GM10248 (cell line): ENCODE data around the gene ENAM.

ENCODE experiments used
- CTCF ChIA-PET: fragments of 300-600 bp; sonication (Branson Sonifier 250); formaldehyde crosslinking; extraction: SDS; loops from one replicate; lab custom pipeline; 2021; ENCODE audit warnings: antibody characterized with exemption; lab: Yijun Ruan, JAX
- POLR2A ChIA-PET: fragments of 350-650 bp; sonication (Branson Sonifier 250); formaldehyde crosslinking; extraction: SDS; loops from one replicate; lab custom pipeline; 2020; ENCODE audit warnings: antibody characterized with exemption; lab: Yijun Ruan, JAX
- DNase-seq: peaks from one replicate; pipeline ENCODE4 v3.0.0; 2012; ENCODE audit errors: extremely low spot score
- CTCF ChIP-seq: IDR thresholded peaks from 2 replicates; pipeline ENCODE4 v1.5.1; 2012; ENCODE audit warnings: mild to moderate bottlenecking, low read depth; ENCODE audit errors: extremely low read depth, missing control alignments, control extremely low read depth

Gene ENAM

GRCh38 chr4:70619778-70620177 is 8.8 kb upstream of the ENAM start:
- ChIA-PET POLR2A (no interaction called here), CTCF (no interaction called here)
- TF ChIP-seq CTCF = no peak
- no peak for DNase-seq

DNA sequence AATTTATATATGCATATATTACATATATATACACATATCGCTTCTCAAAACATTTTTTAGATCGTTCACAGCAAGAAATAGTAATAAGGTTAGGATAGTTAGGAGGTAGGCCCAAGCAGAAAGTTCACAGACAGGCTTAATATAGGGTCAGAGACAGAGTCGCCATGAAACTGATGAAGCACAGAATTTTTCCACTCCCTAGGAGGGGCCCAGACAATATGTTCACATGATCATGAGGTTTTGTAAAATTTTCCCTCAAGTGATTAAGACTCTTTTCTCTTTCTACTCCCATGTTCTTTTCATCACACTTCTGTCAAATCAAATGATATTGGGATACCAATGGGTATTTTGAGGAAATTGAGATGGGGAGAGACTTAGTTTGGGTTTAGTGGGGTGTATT is 5.2 kb upstream of the ENAM start:
- CTCF ChIA-PET = interaction anchor here (1.6 kb wide), 1 partner anchor 20 kb away, joined by 7 read pairs; no protein-coding TSS in a partner anchor
- POLR2A ChIA-PET = no interaction called here
- DNase-seq = no peak
- TF ChIP-seq CTCF = no peak

DNA sequence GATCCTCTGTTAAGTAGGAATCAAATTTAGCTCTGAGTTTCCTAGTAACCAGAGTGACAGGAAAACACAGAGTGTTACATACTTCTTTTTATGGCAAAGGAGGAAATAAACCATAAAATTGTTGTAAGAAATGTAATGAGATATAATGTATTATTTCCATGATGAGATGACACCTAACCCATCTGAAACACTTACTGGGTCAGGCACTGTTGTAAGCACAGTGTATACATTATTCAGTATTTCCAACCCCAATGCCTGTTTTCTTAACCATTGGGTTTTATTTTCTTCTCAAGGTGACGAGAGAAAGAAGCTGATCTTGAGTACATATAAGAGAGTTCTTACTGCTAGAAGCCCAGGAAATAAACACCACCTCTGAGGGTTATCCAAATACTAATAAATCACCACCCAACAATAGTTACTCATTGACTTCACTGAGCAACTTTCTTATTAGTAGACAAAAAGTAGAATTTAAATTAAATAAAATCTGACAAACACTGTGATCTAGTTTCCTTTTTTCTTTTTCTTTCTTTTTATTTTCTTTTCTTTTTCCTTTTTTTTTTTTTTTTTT is 4.2 kb upstream of the ENAM start:
- no peak for DNase-seq
- ChIA-PET CTCF (interaction anchor here (1.6 kb wide), 1 partner anchor 19 kb away, joined by 7 read pairs; no protein-coding TSS in a partner anchor), POLR2A (no interaction called here)
- TF ChIP-seq CTCF = no peak

DNA sequence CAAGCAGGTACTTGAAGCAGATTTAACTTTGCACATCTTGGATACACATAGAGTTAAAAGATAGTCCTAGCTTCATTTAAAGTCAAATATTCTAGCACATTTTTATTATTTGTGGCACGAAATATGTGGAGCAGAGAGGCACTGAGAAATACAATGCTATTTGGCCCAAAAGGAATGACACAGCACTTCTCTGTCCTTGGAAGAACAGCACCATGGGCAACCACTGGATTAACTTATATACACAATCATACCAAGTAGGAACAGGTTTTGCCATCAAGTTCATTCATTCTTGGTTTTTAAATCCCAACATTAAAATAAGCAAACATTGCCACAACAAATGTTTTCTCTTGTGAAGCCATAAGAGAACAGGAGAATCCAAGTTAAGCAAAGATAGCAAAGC is 924 bp upstream of the ENAM start:
- DNase-seq = no peak
- ChIA-PET POLR2A (no interaction called here), CTCF (interaction anchor here (0.9 to 2.6 kb wide), 6 partner anchors 11 to 42 kb away, joined by 3 to 10 read pairs (median 6); no protein-coding TSS in a partner anchor)
- TF ChIP-seq CTCF = no peak

- ChIA-PET POLR2A (no interaction called here), CTCF (interaction anchor here (1.0 to 2.6 kb wide), 6 partner anchors 9 to 38 kb away, joined by 3 to 10 read pairs (median 6); no protein-coding TSS in a partner anchor)
- DNase-seq = no peak
- no peak for TF ChIP-seq CTCF
Observed at GRCh38 chr4:70629469-70630090, 1.0 kb downstream of the ENAM start.

GRCh38 chr4:70630162-70630561 is 1.6 kb downstream of the ENAM start:
- CTCF ChIA-PET = interaction anchor here (2.3 kb wide), 1 partner anchor 29 kb away, joined by 6 read pairs; no protein-coding TSS in a partner anchor
- no peak for DNase-seq
- TF ChIP-seq CTCF = no peak
- POLR2A ChIA-PET = no interaction called here
